ENCODE results near the gene ZKSCAN3.
A peak's percentile ranks its signal among the peaks of the same experiment; 100 is the strongest.
"Not testable (repeated sequence)": the region's sequence is repeated elsewhere in the genome, so short reads cannot be mapped to it uniquely, and the experiment has no call there.

ZKSCAN3 gene

DNA sequence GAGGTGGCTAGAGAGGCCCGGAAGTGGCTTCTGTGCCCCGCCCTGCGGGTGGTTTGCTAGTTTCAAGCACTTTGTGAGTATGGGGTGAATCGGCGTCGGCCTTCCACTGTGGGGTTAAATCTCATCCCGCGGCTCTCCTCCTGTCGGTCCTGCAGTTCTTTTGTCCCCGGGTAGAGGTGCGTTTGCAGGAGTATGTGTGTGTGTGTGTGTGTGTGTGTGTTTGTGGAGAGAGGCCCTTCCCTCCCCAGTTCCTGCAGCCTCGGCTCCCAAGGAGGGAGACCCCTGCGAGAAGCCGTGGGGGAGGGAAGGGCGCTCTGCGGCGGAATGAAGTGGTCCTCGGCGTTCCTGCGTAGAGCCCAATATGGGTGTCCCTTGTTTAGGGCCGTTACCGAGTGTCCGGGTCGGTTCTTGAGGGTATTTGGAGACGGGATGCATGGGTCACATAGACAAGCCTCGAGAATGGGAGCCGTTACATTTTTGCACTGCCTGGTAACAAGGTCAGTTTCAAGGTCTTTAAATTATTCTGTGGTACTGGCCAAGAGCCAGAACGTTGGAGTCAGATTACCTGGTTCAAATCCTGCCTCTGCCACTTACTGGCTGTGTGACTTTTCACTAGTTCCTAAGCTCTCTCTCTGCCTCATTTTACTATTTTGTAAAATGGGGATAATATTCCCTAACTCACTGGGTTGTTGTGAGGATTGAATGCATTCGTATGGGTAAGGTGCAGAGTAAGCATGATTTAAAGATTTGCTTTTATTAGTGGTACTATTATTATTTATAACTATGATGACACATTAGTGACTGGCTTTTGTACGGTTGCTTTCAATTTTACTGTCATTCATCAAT, at the start of gene ZKSCAN3:
ZKSCAN3 (plus strand) TSS at position 56 of the 846 bp plus-strand sequence. CDS start 9,640 bp downstream, outside the sequence.
- peak; percentile 30 to 32 for DNase-seq (ENCODE audit: low read depth in 2 of 2)

DNA sequence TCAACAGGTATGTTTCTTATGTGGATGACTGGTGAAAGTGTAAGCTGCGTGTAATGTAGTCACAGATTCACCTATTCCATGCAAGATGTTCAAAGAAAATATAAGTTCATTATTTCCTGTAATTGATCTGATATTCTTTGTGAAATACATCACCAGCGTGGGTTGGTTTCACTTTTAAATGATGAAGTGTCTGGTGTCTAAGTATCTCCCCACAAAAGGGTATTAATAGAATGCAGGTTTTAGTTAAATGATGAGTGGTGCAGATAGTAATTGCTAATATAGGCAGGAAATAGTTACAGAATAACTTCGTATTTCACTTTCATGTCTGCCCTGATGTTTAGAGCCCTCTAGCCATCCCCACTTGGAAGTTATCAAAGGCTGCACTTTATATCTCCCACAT, 46.2 kb upstream of the ZKSCAN3 start:
- no peak for DNase-seq (ENCODE audit: low read depth in 2 of 2)

DNA sequence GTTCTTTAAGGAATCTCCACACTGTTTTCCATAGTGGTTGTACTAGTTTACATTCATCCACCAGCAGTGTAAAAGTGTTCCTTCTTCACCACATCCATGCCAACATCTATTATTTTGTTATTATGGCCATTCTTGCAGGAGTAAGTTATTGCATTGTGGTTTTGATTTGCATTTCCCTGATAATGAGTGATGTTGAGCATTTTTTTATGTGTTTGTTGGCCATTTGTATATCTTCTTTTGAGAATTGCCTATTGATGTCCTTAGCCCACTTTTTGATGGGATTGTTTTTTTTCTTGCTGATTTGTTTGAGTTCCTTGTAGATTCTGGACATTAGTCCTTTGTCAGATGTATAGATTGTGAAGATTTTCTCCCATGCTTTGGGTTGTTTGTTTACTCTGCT, 43.4 kb upstream of the ZKSCAN3 start:
- DNase-seq (ENCODE audit: low read depth in 2 of 2): not testable (repeated sequence)

DNA sequence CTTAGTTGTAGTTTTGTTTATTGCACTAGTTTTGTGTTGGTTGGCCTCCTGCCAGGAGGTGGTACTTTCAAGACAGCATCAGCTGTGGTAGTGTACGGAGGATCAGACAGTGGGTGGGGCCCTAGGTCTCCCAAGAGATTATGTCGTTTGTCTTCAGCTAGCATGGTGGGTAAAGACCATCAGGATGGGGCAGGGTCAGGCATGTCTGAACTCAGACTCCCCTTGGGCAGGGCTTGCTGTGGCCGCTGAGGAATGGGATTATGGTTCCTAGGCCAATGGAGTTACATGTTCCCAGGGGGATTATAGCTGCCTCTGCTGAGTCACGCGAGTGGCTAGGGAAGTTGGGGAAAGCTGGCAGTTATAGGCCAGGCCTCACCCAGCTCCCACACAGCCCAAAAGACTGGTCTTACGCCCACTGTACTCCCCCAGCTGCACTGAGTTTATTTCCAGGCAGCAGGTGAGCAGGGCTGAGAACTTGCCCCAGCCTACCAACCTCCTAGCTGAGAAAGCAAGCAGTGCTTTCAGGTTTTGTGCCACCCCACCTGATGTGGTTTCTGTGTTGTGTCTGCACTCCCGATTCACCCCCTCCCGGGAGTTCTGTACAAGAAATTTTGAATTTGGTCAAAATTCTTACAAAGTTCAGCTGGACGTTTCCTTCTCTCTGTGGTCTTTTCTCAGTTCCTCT, 38.5 kb upstream of the ZKSCAN3 start:
- DNase-seq (ENCODE audit: low read depth in 2 of 2): no peak

DNA sequence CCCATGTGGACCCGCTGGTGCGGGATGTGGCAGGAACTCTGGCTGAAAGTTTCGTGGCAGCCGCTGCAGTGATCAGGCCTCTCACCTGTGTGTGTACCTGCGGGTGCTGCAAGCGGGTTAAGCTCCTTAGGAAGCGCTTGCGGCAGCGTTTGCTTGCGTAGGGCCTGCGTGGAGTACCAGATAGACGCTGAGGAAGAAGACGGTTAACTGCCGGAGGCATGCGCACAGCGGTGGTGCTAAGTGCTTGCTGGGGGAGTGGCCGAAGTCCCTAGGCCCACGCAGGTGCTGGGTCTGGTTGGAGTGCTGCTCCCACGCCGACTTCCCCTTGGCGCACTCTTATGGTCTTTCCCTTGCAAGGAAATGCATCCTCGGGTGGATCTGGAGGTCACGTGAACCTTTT, 36.8 kb upstream of the ZKSCAN3 start:
- no peak for DNase-seq (ENCODE audit: low read depth in 2 of 2)

DNA sequence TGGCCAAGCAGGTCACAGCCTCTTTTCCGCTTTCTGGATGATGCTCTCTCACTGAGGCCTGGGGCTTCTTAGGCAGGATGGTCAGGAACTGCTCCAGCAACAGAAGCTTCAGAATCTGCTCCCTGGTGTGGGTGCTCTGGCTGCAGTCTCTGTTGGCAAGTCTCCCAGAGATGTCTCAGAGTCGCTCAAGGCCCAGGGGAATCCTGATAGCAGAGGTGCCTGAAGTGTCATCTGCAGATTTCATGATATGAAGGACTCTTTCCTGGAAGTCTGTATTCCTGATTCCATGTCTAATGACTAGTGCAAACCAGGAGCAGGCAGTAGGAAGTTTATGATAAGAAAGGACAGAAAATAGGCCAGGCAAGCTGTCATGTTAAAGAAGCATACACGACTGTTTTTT, 34.1 kb upstream of the ZKSCAN3 start:
- no peak for DNase-seq (ENCODE audit: low read depth in 2 of 2)

DNA sequence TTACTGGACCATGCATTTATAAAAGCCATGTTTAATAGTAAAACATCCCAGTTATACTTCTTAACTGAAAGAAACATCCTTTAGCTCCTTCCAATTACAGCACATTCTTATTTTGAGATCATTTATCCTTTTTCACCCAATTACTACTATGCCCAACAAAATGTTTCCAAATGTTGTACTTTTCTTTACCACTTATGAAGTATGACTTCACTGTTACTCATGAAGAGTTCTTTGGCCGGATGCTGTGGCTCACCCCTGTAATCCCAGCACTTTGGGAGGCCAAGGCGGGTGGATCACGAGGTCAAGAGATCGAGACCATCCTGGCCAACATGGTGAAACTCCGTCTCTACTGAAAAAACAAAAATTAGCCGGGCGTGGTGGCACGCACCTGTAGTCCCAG, 31.9 kb upstream of the ZKSCAN3 start:
- DNase-seq (ENCODE audit: low read depth in 2 of 2): not testable (repeated sequence)

DNA sequence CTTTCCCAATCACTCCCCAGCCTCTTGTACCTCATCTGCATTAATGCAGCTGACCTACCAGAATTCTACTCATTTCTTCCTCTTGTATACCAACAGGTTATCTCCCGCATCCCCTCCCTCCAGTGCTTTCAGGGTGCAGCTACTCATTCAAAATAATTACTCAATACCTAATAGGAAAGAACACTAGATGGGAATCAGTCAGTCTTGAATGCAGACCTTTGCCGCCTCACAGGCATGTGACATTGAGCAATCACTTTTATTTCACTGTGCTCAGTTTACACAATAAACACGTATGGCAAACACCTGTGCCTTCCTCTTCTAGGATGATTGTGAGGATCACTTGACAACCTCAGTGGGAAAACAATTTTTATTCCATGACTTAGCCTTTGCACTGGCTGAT, 27.1 kb upstream of the ZKSCAN3 start:
- DNase-seq (ENCODE audit: low read depth in 2 of 2): no peak

DNA sequence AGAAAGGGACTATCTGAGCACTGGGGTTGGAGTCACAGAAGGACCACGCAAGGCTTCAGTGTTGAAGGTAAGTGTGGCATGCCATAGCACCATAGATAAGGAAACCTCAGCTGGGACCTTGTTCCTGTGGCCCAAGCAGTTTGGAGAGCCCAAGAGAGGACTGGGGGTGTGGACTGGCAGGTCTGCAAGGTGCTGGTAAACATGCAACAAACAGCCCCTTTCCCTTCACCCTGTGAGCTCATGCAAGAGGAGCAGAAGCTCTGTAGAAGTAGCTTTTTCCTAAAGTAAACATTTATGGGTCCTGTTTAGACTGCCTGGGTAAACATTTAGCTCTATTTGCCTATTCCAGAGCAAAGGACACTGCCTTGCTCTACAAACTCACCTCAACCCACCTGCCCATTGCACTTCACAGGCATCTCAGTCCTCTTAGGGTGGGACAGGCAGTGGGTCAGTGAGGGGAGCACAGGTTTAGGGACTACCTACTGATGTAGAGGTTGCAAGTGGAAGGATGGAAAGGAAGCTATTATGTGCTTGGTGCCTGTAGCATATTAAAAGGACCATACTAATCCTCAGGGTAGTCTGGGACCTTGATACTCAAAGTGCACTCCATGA, 25.8 kb upstream of the ZKSCAN3 start:
- no peak for DNase-seq (ENCODE audit: low read depth in 2 of 2)

DNA sequence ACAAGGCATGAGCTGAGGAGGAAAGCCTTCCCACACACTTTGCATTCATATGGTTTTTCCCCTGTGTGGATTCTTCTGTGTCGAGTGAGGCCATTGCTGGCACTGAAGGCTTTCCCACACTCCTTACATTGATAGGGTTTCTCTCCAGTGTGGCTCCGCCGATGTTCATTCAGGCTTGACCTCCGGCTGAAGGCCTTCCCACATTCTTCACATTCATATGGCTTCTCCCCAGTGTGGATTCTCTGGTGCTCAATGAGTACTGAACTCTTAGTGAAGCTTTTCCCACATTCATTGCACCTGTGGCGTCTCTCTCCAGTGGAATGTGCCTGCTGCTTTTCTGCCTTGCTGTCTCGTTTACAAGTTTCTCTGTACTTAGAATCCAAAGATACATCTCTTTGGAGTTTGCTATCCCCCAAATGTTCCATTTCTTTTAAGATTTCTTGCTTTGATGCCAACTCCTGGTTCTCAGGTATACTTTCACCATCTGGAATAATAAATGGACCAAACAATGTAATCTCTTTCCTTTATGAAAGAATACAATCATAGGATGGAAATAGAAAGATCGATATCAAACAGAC, 23.3 kb upstream of the ZKSCAN3 start:
- DNase-seq (ENCODE audit: low read depth in 2 of 2): no peak

DNA sequence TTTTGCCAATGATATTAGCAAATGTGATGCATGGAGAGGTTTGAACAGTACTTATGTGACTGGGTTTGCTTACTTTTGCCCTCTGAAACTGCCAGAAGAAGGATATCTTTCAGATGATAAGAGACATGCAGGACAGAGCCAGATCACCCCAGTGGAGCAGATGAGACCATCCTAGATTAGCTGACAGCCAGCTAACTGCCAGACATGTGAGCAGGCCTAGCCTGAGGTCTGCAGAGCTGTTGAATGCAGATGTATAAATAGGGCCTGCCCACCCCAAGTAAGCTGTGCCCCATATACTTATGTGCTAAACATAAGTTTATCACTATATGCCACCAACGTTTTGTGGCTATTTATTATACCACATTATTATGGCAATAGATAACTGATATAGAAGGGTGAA, 19.7 kb upstream of the ZKSCAN3 start:
- no peak for DNase-seq (ENCODE audit: low read depth in 2 of 2)

DNA sequence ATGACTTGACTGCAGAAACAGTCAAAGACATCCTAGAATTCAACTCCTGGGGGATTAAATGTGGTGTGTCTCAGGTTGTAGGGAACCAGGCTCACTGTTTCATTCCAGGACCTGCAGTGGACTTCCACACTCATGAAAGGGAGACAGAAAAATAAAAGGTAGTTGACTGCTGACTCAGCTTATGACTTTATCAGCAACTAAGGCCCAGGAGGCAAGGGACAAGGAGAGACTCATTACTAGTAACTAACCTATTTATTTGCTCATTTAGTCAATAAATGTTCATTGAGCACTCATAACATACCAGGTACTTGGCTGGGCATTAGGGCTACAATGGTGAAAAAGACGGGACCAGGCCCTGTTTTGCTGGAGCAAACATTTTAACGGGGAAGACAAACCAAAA, 16.7 kb upstream of the ZKSCAN3 start:
- DNase-seq (ENCODE audit: low read depth in 2 of 2): no peak

DNA sequence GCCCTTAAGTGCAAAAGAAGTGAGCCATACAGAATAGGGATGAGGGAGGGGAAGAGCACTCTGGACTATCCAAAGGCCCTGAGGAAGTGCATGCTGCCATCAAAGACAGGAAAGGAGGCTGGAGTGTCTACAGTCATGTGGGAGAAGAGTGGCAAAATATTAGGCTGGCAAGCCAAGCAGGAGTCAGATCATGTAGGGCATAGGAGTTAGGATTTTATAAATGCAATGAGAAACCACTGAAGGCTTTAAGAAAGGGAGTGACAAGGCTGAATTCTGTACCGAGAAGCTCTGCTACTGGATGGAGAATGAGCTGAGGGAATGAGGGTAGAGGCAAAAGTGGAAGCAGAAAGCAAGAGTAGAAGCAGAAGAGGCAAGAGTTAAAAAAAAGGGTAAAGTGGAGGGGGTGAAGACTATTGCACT, 16.1 kb upstream of the ZKSCAN3 start:
- DNase-seq (ENCODE audit: low read depth in 2 of 2): no peak

DNA sequence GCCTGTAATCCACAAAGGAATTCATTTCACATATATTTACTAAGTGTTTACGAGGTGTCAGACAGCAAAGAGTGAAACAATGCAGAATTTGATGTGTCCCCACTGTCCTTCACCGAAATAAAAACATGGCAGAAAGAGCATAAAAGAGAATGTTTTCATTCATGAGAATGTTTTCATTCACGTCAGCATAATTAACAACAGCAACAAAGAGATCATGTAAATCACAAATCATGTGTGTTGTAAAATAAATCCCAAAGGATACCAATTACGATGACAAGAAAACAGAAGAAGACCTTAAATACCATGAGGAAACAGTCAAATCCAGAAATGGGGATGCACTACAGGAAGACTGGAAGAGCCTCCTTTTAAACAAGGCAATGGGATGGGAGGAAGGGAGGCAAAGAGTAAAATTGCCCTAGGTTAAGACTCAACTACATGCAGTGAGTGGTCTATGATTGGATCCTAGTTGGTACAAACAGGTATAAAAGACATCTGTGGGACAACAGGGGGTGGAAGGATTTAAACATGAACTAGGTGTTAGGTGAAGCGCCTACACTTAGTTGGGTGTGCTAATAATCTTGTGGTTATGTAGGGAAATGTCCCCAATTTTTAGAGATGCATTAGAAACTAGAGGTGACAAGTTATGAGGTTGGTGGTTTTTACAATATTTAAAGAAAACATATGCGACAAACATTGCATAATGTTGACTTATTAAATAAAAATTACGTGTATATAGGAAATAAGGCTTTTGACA, 15.3 kb upstream of the ZKSCAN3 start:
- no peak for DNase-seq (ENCODE audit: low read depth in 2 of 2)

DNA sequence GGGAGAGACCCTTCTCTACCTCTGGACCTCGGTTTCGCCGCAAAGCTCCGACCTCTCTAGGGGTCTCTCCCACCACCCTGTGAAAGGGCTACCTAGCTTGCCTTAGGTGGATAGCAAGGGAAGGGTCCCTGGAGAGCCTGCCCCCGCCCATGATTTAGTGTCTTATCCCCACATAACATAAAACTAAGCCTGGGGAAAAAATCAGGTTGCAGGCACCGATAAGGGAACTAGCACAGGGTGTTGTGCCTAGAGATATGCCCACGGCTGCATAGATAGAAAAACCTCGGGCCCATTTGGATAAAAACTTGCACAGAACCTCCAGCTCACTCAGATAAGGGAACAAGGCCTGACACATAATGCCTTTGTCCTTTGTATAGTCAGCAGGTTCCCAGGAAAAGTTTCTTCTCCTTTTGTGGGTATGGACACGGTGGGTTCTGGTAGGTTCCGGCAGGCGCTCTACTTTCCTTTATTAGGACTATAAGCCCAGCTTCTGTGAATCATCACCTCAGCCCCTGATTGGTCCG, 14.6 kb upstream of the ZKSCAN3 start:
- DNase-seq (ENCODE audit: low read depth in 2 of 2): no peak

DNA sequence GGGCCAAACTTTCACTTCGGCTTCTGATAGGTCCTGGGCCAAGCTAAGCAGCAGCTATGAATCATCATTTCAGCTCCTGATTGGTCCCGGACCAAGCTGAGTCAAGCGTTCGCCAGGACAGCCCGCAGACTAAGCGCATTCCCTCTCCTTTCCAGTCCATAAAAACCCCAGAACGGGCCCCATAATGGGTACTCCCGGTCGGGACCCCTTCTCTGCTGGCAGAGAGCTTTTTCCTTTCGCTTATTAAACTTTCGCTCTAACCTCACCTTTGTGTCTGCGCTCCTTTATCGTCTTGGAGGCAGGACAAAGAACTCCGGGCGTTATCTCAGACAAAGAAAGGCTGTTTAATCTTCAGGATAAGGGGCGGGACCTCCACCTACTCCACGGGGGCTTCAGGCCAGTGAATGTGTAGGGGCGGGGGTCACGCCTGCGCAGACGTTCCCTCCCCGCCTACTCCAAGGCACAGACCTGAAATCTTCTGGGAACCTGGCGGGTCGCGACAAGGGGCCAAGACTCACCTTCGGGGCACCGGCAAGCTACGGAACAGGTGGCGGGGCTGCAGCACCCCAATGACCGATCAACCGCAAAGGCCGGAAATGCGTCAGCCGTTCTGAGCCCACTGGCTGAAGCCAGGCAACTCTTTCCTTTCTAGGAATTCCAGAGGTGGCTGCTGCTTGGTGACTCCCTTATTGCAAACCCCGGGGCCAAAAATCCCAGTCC, 14.0 kb upstream of the ZKSCAN3 start, which contains the start of gene ZSCAN31:
ZSCAN31 (minus strand) TSS at position 585 of the 720 bp plus-strand sequence. CDS start 6,465 bp downstream, outside the sequence.
- peak; percentile 96 to 97 for DNase-seq (ENCODE audit: low read depth in 2 of 2)

DNA sequence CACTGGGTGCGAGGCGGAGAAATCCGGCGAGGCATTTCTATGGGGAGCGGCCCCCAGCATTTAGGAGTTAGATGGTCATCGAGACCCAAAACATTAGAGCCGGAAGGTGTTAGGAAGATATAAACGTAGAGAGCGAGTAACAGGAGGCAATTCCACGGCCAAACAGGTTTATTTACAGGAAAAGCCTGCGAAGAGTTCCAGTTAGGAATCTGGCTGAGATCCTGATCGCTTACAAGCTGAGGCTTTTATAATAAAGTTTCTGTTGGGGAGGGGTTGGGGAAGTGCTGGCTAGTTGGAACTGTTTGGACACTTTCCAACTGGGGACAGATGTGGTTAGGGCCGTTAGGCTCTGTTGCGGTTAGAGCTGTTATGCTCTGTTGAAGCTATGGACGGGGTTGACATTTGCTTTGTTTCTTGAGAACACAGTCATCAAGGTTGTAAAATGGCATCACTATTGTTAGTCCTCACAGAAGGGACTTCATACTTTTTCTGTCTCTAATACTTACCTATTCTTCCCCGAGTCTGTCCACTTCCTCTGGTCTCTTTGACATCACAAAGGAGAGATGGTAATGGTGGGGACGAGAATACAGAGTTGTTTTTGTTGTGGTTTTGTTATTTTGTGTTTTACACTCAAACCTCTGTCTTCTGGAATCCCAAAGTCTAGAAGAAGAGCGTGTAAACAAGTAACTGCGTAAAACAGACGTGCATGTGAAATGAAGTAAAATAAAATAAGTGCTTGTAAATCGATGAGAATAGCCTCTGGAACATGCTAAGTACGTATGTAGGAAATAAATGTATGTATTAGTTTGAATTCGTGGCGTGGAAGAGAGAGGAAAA, 13.2 kb upstream of the ZKSCAN3 start:
- DNase-seq (ENCODE audit: low read depth in 2 of 2): no peak

DNA sequence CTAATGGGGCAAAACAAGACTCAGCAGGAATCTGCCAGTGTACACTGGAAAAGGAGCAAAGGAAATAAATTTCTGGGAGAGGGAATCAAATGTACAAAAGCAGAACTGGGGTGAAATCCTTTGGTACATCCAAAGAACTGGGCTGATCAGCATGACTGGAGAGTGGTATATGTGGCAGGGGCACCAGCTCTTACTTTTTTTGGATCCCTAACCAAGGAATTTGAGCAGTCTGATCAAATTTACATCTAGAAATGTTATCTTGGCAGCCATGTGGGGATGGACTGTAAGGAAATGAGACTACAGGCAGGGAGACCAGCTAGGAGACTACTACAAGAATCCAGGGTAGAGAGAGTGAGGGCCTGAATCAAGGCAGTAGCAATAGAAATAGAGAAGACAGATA, 12.6 kb upstream of the ZKSCAN3 start:
- no peak for DNase-seq (ENCODE audit: low read depth in 2 of 2)

DNA sequence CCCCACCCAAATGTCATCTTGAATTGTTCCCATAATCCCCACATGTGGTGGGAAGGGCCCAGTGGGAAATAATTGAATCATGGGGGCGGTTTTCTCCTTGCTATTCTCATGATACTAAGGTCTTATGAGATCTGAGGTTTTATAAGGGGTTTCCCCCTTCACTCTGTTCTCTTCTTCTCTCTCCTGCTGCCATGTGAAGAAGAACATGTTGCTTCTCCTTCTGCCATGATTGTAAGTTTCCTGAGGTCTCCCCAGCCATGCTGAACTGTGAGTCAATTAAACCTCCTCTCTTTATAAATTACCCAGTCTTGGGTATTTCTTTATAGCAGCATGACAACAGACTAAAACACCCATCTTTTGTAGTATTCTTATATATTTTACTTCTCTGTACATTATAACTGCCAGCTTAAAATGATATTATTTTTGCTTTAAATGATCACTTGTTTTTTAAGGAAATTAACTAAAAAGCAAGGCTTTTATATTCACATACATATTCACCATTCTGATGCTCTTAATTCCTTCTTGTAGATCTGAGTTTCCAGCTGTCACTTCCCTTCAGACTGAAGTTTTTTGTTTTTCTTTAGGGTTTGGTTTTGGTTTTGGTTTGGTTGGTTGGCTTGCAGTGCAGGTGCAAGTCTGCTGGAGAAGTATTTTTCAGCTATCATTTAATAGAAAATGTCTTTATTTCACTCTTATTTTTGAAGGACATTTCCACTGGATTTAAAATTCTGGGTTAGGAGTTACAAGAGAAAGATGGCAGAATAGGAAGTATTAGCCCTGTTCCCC, 9.2 kb upstream of the ZKSCAN3 start:
- DNase-seq (ENCODE audit: low read depth in 2 of 2): no peak
